DOHH2 (cell line): ENCODE measurements around the gene ACVR1B.

Source experiments
- H3F3A ChIP-seq: fragments of 200-600 bp; sonication (generic), shearing (Covaris generic); 2 replicates; pipeline ENCODE4 v1.6.0; 2016; ENCODE audit warnings: antibody characterized with exemption, mild to moderate bottlenecking; ENCODE audit not compliant: control insufficient read depth, insufficient read depth
- H3K27ac ChIP-seq: fragments of 200-600 bp; sonication (generic); 2 replicates; pipeline ENCODE4 v1.5.1; 2014; ENCODE audit warnings: low read depth, mild to moderate bottlenecking, low read length, moderate library complexity
- H3K27me3 ChIP-seq: fragments of 200-600 bp; sonication (generic); 2 replicates; pipeline ENCODE4 v1.6.1; 2014; ENCODE audit warnings: mild to moderate bottlenecking, low read length, mixed read lengths; ENCODE audit not compliant: control insufficient read depth
- H3K36me3 ChIP-seq: fragments of 200-600 bp; sonication (generic); 2 replicates; pipeline ENCODE4 v1.6.1; 2014; ENCODE audit warnings: mild to moderate bottlenecking, low read length, moderate library complexity, mixed read lengths; ENCODE audit not compliant: control insufficient read depth
- H3K4me1 ChIP-seq: fragments of 200-600 bp; sonication (generic); 2 replicates; pipeline ENCODE4 v1.6.1; 2014; ENCODE audit warnings: mild to moderate bottlenecking, low read length, mixed read lengths; ENCODE audit not compliant: control insufficient read depth
- H3K4me2 ChIP-seq: fragments of 200-600 bp; sonication (generic); 2 replicates; pipeline ENCODE4 v1.6.0; 2014; ENCODE audit warnings: mild to moderate bottlenecking, low read length, moderate library complexity
- H3K4me3 ChIP-seq: fragments of 200-600 bp; sonication (generic); 2 replicates; pipeline ENCODE4 v1.5.1; 2014; ENCODE audit warnings: mild to moderate bottlenecking, low read length, mixed read lengths
- H3K79me2 ChIP-seq: fragments of 200-600 bp; sonication (generic); 2 replicates; pipeline ENCODE4 v1.6.1; 2014; ENCODE audit warnings: mild to moderate bottlenecking, low read length, mixed read lengths; ENCODE audit not compliant: control insufficient read depth
- H3K9me2 ChIP-seq: fragments of 200-600 bp; sonication (generic); replicated peaks from 2 replicates; pipeline ENCODE4 v1.6.1; 2014; ENCODE audit warnings: mild to moderate bottlenecking, low read length, mixed read lengths; ENCODE audit not compliant: control insufficient read depth
- H3K9me3 ChIP-seq: fragments of 200-600 bp; sonication (generic); 2 replicates; pipeline ENCODE4 v1.6.1; 2014; ENCODE audit warnings: antibody characterized with exemption, low read length, mixed read lengths; ENCODE audit not compliant: control insufficient read depth, insufficient read depth
- H4K20me1 ChIP-seq: fragments of 200-600 bp; sonication (generic); 2 replicates; pipeline ENCODE4 v1.6.0; 2014; ENCODE audit warnings: low read depth, mild to moderate bottlenecking, antibody characterized with exemption, low read length, moderate library complexity; ENCODE audit not compliant: control insufficient read depth, insufficient read depth
- CTCF ChIP-seq: fragments of 200-600 bp; sonication (generic); IDR thresholded peaks from one replicate; pipeline ENCODE4 v1.5.1; 2014; ENCODE audit warnings: antibody characterized with exemption, mild to moderate bottlenecking, low read depth, low read length; ENCODE audit not compliant: poor library complexity, severe bottlenecking
- EZH2phosphoT487 ChIP-seq: fragments of 200-600 bp; sonication (generic); IDR thresholded peaks from 2 replicates; pipeline ENCODE4 v1.6.1; 2017; ENCODE audit warnings: borderline replicate concordance, mild to moderate bottlenecking, antibody characterized with exemption, low read length, moderate library complexity, mixed read lengths

ACVR1B gene

DNA sequence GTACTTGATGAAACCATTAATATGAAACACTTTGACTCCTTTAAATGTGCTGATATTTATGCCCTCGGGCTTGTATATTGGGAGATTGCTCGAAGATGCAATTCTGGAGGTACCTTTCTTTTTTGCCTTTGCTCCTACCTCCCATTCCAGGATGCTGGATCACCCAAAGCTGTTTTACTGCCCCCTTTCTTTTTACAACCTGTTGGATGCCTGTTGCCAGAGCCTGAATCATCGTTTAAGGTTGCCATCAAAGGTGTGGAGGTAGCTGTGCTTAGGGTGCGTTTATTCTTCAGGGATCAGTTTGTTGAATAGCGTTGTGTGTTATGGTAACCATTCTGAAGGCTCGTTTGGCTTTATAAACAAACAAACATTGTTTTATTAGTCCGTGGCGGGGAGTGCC lies 35.3 kb downstream of the ACVR1B start:
- Histone ChIP-seq H3K36me3 (peaks cover 31% of the 10 kb centered on the region), H4K20me1 (no peaks in the 10 kb centered on the region), H3K4me3 (no peak overlapping the region), H3K4me1 (no peaks in the 10 kb centered on the region), H3K27me3 (no peaks in the 10 kb centered on the region), H3K4me2 (no peak overlapping the region), H3K27ac (no peak overlapping the region), H3F3A (no peaks in the 10 kb centered on the region), H3K9me2 (no peaks in the 10 kb centered on the region), H3K9me3 (no peaks in the 10 kb centered on the region), H3K79me2 (no peaks in the 10 kb centered on the region)
- TF ChIP-seq EZH2phosphoT487 (no peak), CTCF (no peak)

GRCh38 chr12:51992246-51992645 lies 40.7 kb downstream of the ACVR1B start:
- Histone ChIP-seq H3K4me2 (no peak overlapping the region), H3F3A (no peaks in the 10 kb centered on the region), H3K79me2 (no peaks in the 10 kb centered on the region), H3K27me3 (no peaks in the 10 kb centered on the region), H3K9me3 (no peaks in the 10 kb centered on the region), H3K36me3 (peaks cover 10% of the 10 kb centered on the region; the same call in 1 of the 2 replicates), H3K9me2 (no peaks in the 10 kb centered on the region), H3K4me1 (no peaks in the 10 kb centered on the region), H4K20me1 (no peaks in the 10 kb centered on the region), H3K27ac (no peak overlapping the region), H3K4me3 (no peak overlapping the region)
- TF ChIP-seq EZH2phosphoT487 (no peak), CTCF (no peak)

- Histone ChIP-seq H3K9me2 (no peaks in the 10 kb centered on the region), H3K79me2 (no peaks in the 10 kb centered on the region), H3K36me3 (peaks cover 10% of the 10 kb centered on the region; the same call in 1 of the 2 replicates), H3K27ac (no peak overlapping the region), H3K9me3 (no peaks in the 10 kb centered on the region), H3K4me1 (no peaks in the 10 kb centered on the region), H3K4me2 (no peak overlapping the region), H3F3A (no peaks in the 10 kb centered on the region), H3K27me3 (no peaks in the 10 kb centered on the region), H4K20me1 (no peaks in the 10 kb centered on the region), H3K4me3 (no peak overlapping the region)
- TF ChIP-seq CTCF (no peak), EZH2phosphoT487 (no peak)
Observed at GRCh38 chr12:51994539-51994820, 43.0 kb downstream of the ACVR1B start.

DNA sequence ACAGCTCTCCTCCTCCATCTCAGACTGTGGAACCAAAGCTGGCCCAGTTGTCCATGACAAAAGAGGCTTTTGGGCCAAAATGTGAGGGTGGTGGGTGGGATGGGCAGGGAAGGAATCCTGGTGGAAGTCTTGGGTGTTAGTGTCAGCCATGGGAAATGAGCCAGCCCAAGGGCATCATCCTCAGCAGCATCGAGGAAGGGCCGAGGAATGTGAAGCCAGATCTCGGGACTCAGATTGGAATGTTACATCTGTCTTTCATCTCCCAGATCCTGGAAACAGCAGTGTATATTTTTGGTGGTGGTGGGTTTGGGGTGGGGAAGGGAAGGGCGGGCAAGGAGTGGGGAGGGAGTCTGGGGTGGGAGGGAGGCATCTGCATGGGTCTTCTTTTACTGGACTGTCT lies 43.5 kb downstream of the ACVR1B start:
- TF ChIP-seq CTCF (no peak), EZH2phosphoT487 (no peak)
- Histone ChIP-seq H3K27ac (no peak overlapping the region), H3K9me3 (no peaks in the 10 kb centered on the region), H3K27me3 (no peaks in the 10 kb centered on the region), H4K20me1 (no peaks in the 10 kb centered on the region), H3F3A (no peaks in the 10 kb centered on the region), H3K79me2 (no peaks in the 10 kb centered on the region), H3K36me3 (peaks cover 10% of the 10 kb centered on the region; the same call in 1 of the 2 replicates), H3K4me3 (no peak overlapping the region), H3K4me2 (no peak overlapping the region), H3K4me1 (no peaks in the 10 kb centered on the region), H3K9me2 (no peaks in the 10 kb centered on the region)
